Measurements from ENCODE around the gene ATXN7.

ATXN7 gene

DNA sequence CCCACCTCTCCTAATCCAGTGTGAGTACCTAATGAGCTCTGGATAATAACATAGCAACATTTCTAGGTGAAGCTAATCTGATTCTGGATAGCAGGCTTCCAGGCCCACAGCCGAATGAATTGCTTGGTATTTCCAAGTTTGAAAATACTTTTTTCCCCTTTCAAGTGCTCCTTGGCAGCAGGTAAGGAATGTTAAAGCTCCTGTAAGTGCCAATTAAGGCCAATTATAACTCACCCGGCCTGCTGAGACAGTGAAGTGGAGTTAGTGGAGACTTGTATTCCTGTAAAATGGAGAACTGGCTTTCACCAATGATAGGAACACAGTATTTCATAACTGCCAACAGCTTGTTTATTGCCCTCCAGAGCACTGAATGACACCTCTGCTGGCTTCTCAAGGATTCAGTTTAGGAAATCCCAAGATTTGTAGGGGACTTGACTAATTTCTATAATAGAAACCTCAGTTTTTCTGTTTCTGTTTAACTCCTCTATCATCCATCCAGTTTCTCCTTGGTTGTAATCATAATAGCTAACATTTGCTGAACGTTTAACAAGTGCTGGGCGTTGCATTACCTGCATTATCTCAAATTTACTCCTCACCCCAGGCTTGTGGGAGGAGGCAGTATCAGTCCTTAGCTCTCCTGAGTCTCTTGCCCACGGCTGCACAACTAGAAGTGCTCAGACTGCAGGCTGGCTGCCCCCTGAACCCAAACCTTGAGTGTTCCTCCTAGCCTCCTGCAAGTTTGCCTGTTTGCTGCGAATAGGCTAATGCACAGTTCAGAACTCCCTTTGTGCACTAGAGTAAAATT lies 101.2 kb downstream of the ATXN7 start:
- DNase-seq = no peak

DNA sequence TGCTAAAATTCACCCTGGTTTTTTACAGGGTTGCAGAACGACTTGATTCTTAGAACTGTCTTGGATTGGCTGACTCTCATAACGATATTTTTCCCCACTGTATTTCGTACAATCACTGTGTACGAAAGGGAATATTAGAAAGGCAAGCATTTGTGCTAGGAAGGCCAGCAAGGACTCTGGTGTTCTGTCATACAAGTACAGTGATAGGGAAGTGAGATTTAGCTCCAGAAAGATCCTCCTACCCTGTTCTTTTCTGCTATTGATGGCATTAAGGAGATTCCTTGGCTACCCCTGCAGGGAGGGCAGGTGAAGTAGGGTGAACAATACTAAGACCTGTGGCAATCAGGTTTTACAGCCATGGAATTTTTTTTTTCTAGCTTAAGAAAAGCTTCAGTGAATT lies 102.3 kb downstream of the ATXN7 start:
- DNase-seq = no peak

DNA sequence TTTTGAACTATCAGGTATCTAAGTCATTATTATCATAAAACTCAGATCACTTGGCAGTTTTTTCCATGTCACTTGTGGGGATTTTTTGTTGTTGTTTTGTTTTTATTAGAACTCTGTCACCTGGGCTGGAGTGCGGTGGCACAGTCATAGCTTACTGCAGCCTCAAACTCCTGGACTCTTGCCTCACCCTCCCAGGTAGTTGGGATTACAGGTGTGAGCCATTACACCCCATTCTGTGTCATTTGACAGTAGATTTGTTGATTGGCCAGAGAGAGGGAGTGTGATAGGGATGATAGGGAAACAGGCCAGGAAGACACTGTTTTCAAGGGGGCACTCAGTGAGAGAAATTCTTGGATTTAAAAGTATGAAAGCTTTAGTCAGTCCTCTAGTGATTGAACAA lies 103.2 kb downstream of the ATXN7 start:
- DNase-seq = no peak

DNA sequence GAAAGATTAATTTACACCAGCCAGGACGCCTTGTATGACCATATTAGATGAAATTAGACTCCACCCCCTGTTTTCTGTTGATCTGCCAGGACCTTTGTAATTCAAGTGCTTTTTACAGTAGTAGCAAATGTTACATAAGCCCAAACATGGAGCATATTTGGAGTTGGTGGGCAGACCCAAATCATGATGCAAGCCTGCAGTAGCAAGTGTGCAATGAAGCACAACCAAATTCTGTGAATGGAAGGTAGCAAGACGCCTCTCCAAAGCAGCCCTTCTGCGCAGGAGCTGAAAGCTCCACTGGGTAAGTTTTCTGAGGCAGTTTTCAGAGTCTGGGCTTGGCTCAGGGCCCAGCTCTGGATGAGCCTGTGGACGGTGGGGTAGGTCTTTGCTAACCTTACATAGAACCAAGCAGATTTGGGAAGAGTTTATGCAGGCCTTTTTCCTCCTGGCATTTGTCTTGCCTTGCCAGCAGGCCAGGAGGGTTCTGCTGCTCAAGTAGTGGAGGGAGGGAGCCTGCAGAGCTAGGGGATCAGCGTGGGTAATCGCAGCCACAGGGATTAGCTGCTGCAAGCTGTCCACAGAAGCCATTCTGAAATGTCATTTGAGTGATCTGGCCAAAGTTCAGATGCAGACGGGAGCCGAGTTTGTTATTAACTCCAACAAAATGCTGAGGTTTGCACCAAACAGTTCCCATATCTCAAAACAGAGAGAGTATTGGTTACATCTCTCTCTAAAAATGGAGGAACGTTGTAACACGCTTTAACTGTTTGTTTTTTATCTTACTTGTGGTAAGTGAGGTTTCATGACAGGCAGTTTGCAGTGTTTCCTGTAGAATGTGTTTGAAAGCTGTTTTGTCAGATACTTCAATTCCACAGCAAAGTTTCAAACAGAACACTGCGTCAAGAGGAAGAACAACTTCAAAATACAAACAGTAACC lies 104.3 kb downstream of the ATXN7 start:
- DNase-seq = peak in 1 of 2 donors; percentile 34

DNA sequence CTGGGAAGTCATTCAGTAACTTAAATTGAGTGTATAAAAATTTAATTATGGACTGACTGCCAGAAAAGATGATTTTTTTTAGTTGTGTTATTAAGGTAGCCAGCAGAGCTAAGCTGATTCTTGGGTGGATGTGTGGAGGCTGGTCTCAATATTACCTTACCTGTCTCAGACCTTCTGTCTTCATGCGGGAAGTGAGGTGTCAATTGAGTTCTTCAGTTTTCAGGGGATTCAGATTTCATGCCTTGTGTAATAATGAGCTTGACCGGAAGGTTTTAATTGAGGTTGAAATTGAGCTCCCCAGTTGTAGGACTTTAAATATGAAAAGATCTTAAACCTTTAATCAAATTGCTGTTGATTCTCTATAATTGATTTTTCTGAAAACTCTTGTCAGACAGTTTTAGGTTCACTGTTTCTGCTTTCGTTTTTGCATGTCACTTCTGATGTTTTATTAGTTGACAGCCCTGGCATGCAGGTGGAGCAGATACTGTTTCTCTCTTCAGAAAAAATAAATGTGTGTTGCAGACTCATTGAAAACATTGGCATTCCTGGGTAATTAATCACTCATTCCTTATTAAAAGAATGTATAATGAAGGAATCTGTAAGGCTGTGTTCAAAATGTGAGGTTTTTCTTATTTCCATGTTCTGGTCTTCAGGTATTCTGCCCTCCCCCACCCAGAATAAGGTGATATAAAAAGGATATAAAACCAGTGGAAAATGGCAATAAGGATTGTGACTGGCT lies 105.1 kb downstream of the ATXN7 start:
- DNase-seq = no peak

DNA sequence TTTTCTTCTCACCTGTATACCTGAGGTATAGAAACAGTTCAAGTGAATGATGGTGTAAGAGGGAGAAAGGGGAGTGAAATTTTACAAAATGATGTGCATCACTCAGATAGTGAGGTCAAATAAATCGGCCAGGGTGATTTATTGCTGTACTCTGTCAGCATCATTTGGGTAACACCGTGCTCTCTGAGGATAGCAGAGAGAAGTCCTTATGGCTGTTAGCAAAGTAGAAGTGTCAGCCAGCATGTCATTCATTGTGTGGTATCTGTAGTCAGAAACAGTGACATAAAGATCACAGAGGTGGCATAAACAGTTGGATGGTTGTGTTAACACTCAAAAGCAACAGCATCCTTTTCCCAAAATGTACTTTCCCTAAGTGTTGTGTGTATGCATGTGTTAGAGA lies 106.2 kb downstream of the ATXN7 start:
- no peak for DNase-seq

DNA sequence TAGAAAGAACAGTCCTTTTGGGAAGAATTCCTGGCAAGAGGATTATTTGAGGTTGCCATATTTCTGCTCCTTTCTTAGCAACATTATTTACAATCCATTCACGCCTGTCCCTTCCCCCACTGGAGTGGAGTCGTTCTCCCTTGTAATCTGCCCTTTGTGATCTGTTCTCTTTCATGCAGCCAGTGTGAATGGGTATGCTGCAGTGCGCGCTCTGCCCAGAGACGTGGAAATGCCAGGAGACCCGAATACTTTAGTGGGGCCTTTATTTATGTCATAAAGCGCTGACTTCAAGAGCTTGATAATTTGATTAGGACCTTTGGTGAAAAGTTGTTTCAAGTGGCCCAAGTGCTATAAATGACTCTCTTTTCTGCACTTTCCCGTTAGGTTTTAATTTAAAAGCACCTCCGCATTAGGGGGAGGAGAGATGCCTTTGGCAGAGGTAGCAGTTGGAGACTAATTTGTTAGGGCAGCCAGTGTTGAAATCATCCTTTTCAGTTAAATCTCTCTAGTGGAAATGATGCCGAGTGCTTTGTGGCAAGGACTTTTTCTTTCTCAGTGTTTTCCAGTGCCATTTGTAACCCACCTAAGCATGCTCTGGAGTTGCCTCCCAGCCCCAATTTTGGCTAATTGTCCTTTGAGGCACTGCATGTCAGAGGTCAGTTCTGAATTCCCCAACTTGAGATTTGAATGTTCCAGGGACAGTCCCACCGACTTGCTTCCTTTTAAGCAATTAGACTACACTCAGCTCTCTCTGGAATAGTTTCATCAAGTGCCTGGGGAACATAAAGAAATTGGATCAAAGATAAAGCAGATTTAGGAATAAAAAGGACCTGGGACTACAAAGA lies 107.2 kb downstream of the ATXN7 start:
- peak; percentile 23 to 43 for DNase-seq

DNA sequence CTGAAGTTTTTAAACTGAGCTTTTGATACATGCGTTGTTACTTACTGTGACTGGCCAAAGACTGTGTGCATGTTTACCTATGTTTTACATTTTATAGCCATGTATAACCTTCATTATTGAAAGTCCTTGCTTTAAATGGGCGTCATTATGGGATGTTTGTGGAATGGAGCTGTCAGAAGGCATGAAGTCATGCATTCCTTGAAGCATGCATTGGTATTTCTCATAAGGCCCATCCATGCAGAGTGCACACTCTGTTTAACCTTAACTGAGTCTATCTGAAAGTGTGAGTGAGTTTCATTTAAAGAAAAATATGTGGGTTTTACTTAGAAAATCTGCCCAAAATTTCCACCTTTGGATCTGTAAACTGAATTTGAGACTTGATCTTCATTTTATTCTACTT lies 108.5 kb downstream of the ATXN7 start:
- no peak for DNase-seq

DNA sequence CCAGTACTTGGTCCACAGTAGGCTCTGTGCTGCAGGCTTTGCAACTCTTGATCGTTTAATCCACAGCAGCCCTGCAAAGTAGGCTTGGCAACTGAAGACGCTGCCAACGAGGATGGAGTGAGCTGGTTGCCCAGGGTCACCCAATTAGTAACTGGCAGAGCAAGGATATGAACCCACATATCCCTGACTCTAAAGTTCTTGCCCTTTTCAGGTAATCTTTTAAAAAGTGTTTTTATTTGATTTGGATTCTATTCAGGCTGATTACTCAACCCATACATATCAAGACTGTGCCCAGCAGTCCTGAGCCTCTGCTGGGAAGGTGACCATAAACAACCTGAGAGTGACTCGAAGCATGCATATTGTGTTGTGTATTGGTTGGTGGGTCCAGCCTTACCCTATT lies 109.3 kb downstream of the ATXN7 start:
- DNase-seq = no peak

DNA sequence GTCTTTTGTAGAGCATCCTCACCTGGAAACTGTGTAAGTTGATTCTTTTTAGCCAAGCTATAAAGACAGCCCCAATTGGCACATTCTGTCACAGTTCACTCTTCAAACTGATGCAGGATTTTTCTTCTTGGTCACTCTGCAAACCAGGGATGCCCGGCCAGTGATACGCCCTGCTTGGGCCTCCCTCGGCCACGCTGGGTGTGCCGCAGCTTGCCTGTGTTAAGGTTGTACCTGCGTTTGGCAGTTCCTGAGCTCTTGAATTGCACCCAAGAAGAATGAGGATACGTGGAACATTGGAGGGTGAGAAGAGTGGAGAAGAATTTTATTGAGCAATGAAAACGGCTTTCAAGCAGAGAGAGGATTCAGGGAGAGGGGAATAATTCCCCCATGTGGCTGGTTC lies 109.7 kb downstream of the ATXN7 start:
- DNase-seq = no peak

DNA sequence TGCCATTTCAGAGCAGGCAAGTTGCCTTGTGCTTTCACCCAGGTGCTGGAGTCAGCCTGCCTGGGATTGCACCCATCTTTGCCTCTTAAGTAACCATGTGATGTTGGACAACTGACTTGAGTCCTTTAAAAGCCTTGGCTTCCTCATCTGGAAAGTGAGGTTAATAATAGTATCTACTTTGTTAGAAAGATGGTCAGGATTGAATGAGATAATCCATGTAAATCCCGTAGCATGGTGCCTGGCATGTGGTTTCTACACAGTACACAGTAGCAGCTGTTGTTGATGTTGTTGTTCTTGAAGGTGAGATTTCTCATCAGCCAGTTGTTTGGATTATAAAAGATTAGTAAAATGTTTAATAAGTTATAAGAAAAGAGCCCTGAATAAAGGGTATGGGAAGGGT lies 110.8 kb downstream of the ATXN7 start:
- no peak for DNase-seq

DNA sequence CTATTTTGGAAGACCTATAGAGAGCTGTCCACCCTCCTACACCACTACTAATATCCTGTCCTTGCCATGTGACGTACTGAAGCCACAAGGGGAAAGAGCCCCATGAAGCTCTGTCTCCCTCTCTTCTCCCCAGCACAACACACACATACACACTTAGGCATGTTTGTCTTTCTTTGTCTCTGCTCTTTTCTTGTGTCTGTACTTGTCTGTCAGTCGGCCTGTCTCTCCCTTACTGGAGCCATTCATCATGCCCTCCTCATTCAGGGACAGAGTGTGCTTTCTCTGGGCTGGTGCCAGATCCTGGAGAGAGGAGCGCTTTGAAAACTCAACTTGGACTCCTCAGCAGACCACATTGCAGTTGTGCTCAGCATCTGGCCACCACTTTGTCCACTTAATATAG lies 112.1 kb downstream of the ATXN7 start:
- peak; percentile 33 to 57 for DNase-seq

DNA sequence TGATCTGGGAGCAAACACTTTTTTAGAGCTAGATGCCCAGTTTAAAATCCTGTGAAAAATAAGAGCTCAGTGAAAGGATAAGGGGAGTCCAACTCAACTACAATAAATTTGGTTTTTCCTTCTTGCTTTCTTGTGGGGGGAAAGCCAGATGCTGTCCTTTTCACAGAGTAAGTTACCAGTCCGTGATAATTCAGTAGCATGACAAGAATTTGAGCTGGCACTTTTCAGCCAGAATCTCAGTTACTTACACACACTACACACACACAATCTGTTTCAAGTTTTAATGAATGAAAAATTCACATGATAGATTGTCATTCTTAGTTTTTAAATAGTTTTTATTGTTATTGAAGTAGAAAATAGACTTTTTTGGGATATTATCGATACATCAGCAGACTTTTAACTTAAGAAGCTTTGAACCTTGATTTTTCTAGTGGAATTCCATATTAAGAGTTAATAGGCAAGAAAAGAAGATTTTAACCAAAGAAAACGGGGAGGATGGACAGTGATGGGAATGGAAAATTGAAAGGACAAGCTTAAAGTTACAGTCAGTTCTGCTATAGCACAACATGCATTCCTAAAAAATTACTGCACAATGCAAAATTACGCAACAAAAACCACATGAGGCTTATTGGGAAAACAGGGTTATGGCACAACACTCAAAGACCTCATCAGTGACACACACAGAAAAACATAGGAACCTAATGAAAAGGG lies 112.6 kb downstream of the ATXN7 start:
- no peak for DNase-seq

DNA sequence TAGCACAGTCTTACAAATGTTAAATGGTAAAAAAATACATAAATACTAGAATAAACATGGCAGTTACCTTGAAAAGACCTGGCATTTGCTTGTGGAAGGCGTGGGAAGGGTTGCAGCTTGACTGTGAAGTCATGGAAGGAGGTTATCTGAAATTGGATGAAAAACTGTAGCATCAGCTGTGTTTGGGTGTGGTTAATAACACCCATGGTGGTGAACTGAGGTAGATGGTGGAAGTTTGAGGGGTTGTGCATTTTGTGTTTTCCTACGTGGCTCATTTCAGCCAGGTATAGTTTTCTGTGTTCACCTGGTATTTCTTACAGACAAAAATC lies 113.2 kb downstream of the ATXN7 start:
- no peak for DNase-seq

DNA sequence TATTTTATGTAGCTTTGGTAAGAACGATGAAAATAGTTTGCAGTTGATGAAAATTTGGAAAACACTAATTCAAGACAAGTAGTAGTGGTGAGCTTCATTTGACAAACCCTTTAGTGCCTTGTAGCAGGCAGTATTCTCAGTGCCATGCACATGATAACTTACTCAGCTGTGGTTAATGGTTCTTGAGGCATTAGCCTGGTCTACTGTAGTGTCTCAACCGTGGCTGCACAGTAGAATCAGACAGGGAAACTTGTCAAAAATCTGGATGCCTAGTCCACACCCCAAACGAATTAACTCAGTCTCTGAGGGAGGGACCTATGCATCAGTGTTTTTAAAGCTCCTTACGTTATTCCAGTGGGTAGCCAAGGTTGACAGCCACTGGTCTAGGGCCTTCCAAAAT lies 114.2 kb downstream of the ATXN7 start:
- DNase-seq = no peak

DNA sequence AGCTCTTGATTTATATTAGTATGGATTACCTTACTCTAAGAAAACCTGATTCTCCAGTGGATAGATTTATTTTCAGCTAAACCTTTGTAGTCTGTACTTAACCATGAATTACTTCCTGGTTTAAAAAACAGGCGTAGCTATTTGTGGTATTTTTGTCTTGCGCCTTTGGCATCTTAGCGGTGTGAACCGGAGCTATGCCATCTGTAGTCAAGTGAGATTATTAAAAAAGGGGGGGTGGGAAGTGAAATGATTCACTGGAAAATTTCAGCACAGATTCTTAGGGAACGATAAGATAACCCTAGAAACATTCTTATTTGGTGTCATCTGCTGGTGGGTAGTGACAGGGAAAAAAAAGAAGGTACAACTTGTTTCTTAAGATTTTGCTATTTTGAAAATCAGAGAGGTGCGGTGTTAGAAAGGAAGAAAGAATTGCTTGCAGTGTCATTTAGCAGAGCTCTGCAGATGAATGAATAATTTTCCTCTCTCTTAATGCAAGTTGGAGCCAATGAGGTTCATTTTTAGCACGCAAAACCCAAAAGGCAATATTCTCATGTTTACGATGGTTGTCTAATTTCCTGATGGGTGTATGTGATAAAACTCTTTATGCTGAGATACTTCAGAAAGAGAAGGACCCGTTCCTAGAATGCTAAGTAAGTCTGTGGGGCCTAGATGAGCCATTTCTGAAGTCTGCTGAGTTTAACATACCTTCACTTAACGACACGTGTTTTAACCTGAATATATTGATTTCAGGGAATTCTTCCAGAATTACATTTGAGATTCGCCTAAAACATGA lies 115.6 kb downstream of the ATXN7 start:
- DNase-seq = no peak

DNA sequence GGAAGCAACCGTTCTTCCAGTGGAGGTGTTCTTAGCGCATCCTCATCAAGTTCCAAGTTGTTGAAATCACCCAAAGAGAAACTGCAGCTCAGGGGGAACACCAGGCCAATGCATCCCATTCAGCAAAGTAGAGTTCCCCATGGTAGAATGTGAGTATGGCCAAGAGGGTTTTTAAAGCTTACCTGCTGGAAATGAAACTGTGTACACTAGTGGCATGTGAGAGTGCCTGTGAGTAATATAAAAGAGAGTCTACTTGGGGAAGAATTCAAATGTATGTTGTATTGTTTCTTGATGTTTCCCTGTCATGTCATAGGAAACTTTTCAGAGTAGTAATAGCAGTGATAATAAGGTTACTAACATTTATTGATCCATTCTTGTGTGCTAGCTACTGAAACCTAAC lies 116.4 kb downstream of the ATXN7 start:
- no peak for DNase-seq

DNA sequence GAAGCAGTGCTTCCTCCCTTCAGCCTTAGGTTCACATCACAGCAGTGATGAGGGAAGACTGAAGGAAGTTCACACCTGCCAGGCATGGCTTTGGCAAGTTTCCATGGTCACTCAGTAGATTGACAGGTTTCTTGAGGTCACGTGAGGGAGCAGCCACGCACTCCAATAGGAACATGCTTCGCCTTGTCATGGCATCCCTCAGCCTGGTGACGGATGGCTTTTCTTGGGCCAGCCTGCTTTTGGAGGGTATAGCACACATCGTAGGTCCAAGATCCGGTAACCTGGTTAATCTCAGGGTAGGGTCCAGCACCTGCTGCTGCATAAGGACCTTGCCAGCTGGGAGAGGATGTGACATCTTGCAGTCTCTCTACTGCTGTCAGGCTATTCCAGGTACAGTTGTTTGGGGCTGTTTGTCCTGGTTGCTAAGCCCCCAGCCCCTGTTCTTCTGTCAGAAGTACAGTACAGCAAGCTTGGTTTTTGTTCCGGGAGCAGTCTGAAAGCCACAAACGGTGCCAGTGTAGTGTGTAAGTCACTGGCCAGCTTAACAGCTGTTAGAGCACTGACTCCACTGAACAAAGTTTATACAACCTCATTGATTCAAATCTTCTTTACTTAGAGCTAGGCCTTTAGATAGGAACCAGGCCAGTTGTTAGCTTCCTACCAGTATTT lies 117.3 kb downstream of the ATXN7 start:
- no peak for DNase-seq

DNA sequence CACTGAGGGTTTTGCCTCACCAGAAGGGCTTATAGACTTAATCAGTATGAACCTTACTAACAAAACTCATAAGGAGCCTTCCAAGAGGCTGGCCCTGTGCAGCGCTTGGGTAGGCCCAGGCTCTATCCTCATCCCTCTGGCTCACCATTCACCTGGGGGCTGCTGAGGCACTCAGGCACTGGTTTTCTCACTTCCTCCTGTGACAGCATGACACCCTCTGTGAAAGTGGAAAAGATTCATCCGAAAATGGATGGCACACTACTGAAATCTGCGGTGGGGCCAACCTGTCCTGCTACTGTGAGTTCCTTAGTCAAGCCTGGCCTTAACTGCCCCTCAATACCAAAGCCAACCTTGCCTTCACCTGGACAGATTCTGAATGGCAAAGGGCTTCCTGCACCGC lies 118.3 kb downstream of the ATXN7 start:
- DNase-seq = no peak

DNA sequence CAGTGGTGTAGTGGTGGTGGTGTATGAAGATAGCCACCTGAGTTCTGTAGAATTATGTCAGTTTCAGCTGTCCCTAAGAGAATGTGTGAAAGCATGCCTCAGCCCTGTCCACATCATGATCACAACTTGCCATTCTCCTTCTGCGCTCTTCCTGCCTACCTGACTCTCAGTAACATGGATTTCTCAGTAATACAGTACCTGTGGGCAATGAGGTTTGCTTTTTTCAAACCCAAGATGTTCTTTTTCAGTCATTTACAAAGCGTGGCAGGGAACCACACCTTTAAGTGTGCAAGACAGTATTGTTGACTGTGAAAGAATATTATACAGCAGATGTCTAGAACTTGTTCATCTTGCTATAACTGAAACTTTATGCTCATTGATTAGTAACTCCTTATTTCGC lies 120.7 kb downstream of the ATXN7 start:
- no peak for DNase-seq

Data from hippocampal formation (tissue), 2 donors.